Smooth muscle cell of the brain vasculature (primary cell): ENCODE data around the gene CORO7.
"Not testable (repeated sequence)": the region's sequence is repeated elsewhere in the genome, so short reads cannot be mapped to it uniquely, and the experiment has no call there.

Experiments
- DNase-seq: peaks from one replicate; pipeline ENCODE4 v3.0.0-alpha.2; 2012; ENCODE audit warnings: low read depth, low spot score

The CORO7 gene

GRCh38 chr16:4338125-4338582, 78.2 kb downstream of the CORO7 start:
- DNase-seq, result no peak

GRCh38 chr16:4337540-4338088, 78.8 kb downstream of the CORO7 start:
- no peak for DNase-seq

- no peak for DNase-seq
Measured at GRCh38 chr16:4336701-4337539, 79.5 kb downstream of the CORO7 start.

GRCh38 chr16:4334724-4335495, 81.5 kb downstream of the CORO7 start:
- DNase-seq, result no peak

GRCh38 chr16:4333714-4334113, 82.7 kb downstream of the CORO7 start:
- not testable (repeated sequence) for DNase-seq

- DNase-seq, result no peak
Measured at GRCh38 chr16:4333308-4333638, 83.1 kb downstream of the CORO7 start.

- no peak for DNase-seq
Measured at GRCh38 chr16:4332623-4333307, 83.6 kb downstream of the CORO7 start.

- DNase-seq, result no peak
Measured at GRCh38 chr16:4332083-4332482, 84.3 kb downstream of the CORO7 start.

- no peak for DNase-seq
Measured at GRCh38 chr16:4330277-4330874, 86.0 kb downstream of the CORO7 start.

- DNase-seq, result no peak
Measured at GRCh38 chr16:4328782-4329775, 87.3 kb downstream of the CORO7 start.

- DNase-seq, result no peak
Measured at GRCh38 chr16:4328046-4328781, 88.2 kb downstream of the CORO7 start.

GRCh38 chr16:4327386-4328045, 88.9 kb downstream of the CORO7 start:
- DNase-seq, result no peak

GRCh38 chr16:4325253-4325758, 91.1 kb downstream of the CORO7 start:
- DNase-seq, result no peak

GRCh38 chr16:4324492-4325252, 91.7 kb downstream of the CORO7 start:
- DNase-seq, result no peak

- no peak for DNase-seq
Measured at GRCh38 chr16:4323845-4324488, 92.4 kb downstream of the CORO7 start.

- no peak for DNase-seq
Measured at GRCh38 chr16:4323071-4323844, 93.1 kb downstream of the CORO7 start.
